ENCODE data around the gene TTC28. TPM values are rescaled to one million over a fixed set of nuclear protein-coding genes. Genes with fewer than 3 reads are reported as not detected.

Gene TTC28
- total RNA-seq, 3 donors from 2014 or later, result 0.66 to 0.90 (median 0.71) TPM

- no peaks in the 10 kb centered on the region for H3K9me3 Mint-ChIP-seq
- H3K4me1 Mint-ChIP-seq (ENCODE audit: low read depth), result no peaks in the 10 kb centered on the region
- DNase-seq (no peak), ATAC-seq (no peak)
- H3K36me3 Mint-ChIP-seq (ENCODE audit: insufficient read depth), result no peaks in the 10 kb centered on the region
- peaks cover 5% of the 10 kb centered on the region for H3K27me3 Mint-ChIP-seq (ENCODE audit: low read depth)
- H3K4me3 Mint-ChIP-seq, result no peak overlapping the region
These were observed 410.4 kb downstream of the TTC28 start for GRCh38 chr22:28269277-28269676.

- H3K9me3 Mint-ChIP-seq, result no peaks in the 10 kb centered on the region
- no peaks in the 10 kb centered on the region for H3K36me3 Mint-ChIP-seq (ENCODE audit: insufficient read depth)
- no peak for DNase-seq
- ATAC-seq, result no peak
- no peak overlapping the region for H3K4me3 Mint-ChIP-seq
- H3K27me3 Mint-ChIP-seq (ENCODE audit: low read depth), result peaks cover 5% of the 10 kb centered on the region
- H3K4me1 Mint-ChIP-seq (ENCODE audit: low read depth), result no peaks in the 10 kb centered on the region
These were observed 410.8 kb downstream of the TTC28 start for GRCh38 chr22:28268850-28269249.

- H3K9me3 Mint-ChIP-seq, result no peaks in the 10 kb centered on the region
- DNase-seq (no peak), ATAC-seq (no peak)
- H3K36me3 Mint-ChIP-seq (ENCODE audit: insufficient read depth), result no peaks in the 10 kb centered on the region
- H3K4me3 Mint-ChIP-seq, result no peak overlapping the region
- H3K27me3 Mint-ChIP-seq (ENCODE audit: low read depth), result peaks cover 4% of the 10 kb centered on the region
- no peaks in the 10 kb centered on the region for H3K4me1 Mint-ChIP-seq (ENCODE audit: low read depth)
These were observed 411.5 kb downstream of the TTC28 start for GRCh38 chr22:28268171-28268570.

- ATAC-seq, result no peak
- H3K4me3 Mint-ChIP-seq, result no peak overlapping the region
- H3K9me3 Mint-ChIP-seq, result no peaks in the 10 kb centered on the region
- DNase-seq, result no peak
- peaks cover 1% of the 10 kb centered on the region for H3K27me3 Mint-ChIP-seq (ENCODE audit: low read depth)
- H3K4me1 Mint-ChIP-seq (ENCODE audit: low read depth), result no peaks in the 10 kb centered on the region
- no peaks in the 10 kb centered on the region for H3K36me3 Mint-ChIP-seq (ENCODE audit: insufficient read depth)
These were observed 419.0 kb downstream of the TTC28 start for GRCh38 chr22:28260619-28261018.

- no peaks in the 10 kb centered on the region for H3K9me3 Mint-ChIP-seq
- no peak overlapping the region for H3K4me3 Mint-ChIP-seq
- no peaks in the 10 kb centered on the region for H3K36me3 Mint-ChIP-seq (ENCODE audit: insufficient read depth)
- peaks cover 2% of the 10 kb centered on the region for H3K27me3 Mint-ChIP-seq (ENCODE audit: low read depth)
- no peaks in the 10 kb centered on the region for H3K4me1 Mint-ChIP-seq (ENCODE audit: low read depth)
- ATAC-seq, result no peak
- DNase-seq, result no peak
These were observed 419.8 kb downstream of the TTC28 start for GRCh38 chr22:28259774-28260312.

GRCh38 chr22:28254396-28254795, 425.2 kb downstream of the TTC28 start:
- Mint-ChIP-seq H3K4me1 (ENCODE audit: low read depth) (no peaks in the 10 kb centered on the region), H3K9me3 (no peaks in the 10 kb centered on the region), H3K27me3 (ENCODE audit: low read depth) (peaks cover 7% of the 10 kb centered on the region), H3K4me3 (no peak overlapping the region), H3K36me3 (ENCODE audit: insufficient read depth) (no peaks in the 10 kb centered on the region)
- DNase-seq (no peak), ATAC-seq (no peak)

- no peaks in the 10 kb centered on the region for H3K9me3 Mint-ChIP-seq
- DNase-seq (no peak), ATAC-seq (no peak)
- H3K27me3 Mint-ChIP-seq (ENCODE audit: low read depth), result peaks cover 7% of the 10 kb centered on the region
- H3K36me3 Mint-ChIP-seq (ENCODE audit: insufficient read depth), result no peaks in the 10 kb centered on the region
- no peaks in the 10 kb centered on the region for H3K4me1 Mint-ChIP-seq (ENCODE audit: low read depth)
- H3K4me3 Mint-ChIP-seq, result no peak overlapping the region
These were observed 427.1 kb downstream of the TTC28 start for GRCh38 chr22:28252539-28252938.

GRCh38 chr22:28250036-28250695, 429.5 kb downstream of the TTC28 start:
- Mint-ChIP-seq H3K27me3 (ENCODE audit: low read depth) (peaks cover 7% of the 10 kb centered on the region), H3K36me3 (ENCODE audit: insufficient read depth) (no peaks in the 10 kb centered on the region), H3K4me3 (no peak overlapping the region), H3K9me3 (no peaks in the 10 kb centered on the region), H3K4me1 (ENCODE audit: low read depth) (no peaks in the 10 kb centered on the region)
- ATAC-seq (no peak), DNase-seq (no peak)

GRCh38 chr22:28249402-28249801, 430.2 kb downstream of the TTC28 start:
- Mint-ChIP-seq H3K4me3 (no peak overlapping the region), H3K36me3 (ENCODE audit: insufficient read depth) (no peaks in the 10 kb centered on the region), H3K9me3 (no peaks in the 10 kb centered on the region), H3K27me3 (ENCODE audit: low read depth) (peaks cover 6% of the 10 kb centered on the region), H3K4me1 (ENCODE audit: low read depth) (no peaks in the 10 kb centered on the region)
- DNase-seq, result no peak
- ATAC-seq, result no peak

- H3K27me3 Mint-ChIP-seq (ENCODE audit: low read depth), result peaks cover 6% of the 10 kb centered on the region
- no peaks in the 10 kb centered on the region for H3K4me1 Mint-ChIP-seq (ENCODE audit: low read depth)
- no peaks in the 10 kb centered on the region for H3K36me3 Mint-ChIP-seq (ENCODE audit: insufficient read depth)
- no peak for ATAC-seq
- H3K4me3 Mint-ChIP-seq, result no peak overlapping the region
- no peaks in the 10 kb centered on the region for H3K9me3 Mint-ChIP-seq
- no peak for DNase-seq
These were observed 431.8 kb downstream of the TTC28 start for GRCh38 chr22:28247667-28248363.

GRCh38 chr22:28247136-28247535, 432.5 kb downstream of the TTC28 start:
- H3K4me3 Mint-ChIP-seq, result no peak overlapping the region
- no peaks in the 10 kb centered on the region for H3K36me3 Mint-ChIP-seq (ENCODE audit: insufficient read depth)
- DNase-seq (no peak), ATAC-seq (no peak)
- peaks cover 4% of the 10 kb centered on the region for H3K27me3 Mint-ChIP-seq (ENCODE audit: low read depth)
- H3K9me3 Mint-ChIP-seq, result no peaks in the 10 kb centered on the region
- no peaks in the 10 kb centered on the region for H3K4me1 Mint-ChIP-seq (ENCODE audit: low read depth)

- Mint-ChIP-seq H3K27me3 (ENCODE audit: low read depth) (peaks cover 2% of the 10 kb centered on the region), H3K9me3 (no peaks in the 10 kb centered on the region), H3K4me3 (no peak overlapping the region), H3K36me3 (ENCODE audit: insufficient read depth) (no peaks in the 10 kb centered on the region), H3K4me1 (ENCODE audit: low read depth) (no peaks in the 10 kb centered on the region)
- ATAC-seq, result no peak
- no peak for DNase-seq
These were observed 433.2 kb downstream of the TTC28 start for GRCh38 chr22:28246397-28246796.

- ATAC-seq (no peak), DNase-seq (no peak)
- H3K4me3 Mint-ChIP-seq, result no peak overlapping the region
- H3K36me3 Mint-ChIP-seq (ENCODE audit: insufficient read depth), result no peaks in the 10 kb centered on the region
- no peaks in the 10 kb centered on the region for H3K4me1 Mint-ChIP-seq (ENCODE audit: low read depth)
- H3K9me3 Mint-ChIP-seq, result no peaks in the 10 kb centered on the region
- H3K27me3 Mint-ChIP-seq (ENCODE audit: low read depth), result no peaks in the 10 kb centered on the region
These were observed 433.9 kb downstream of the TTC28 start for GRCh38 chr22:28245579-28246224.

- no peak for ATAC-seq
- Mint-ChIP-seq H3K9me3 (no peaks in the 10 kb centered on the region), H3K4me1 (ENCODE audit: low read depth) (no peaks in the 10 kb centered on the region), H3K36me3 (ENCODE audit: insufficient read depth) (no peaks in the 10 kb centered on the region), H3K4me3 (no peak overlapping the region), H3K27me3 (ENCODE audit: low read depth) (no peaks in the 10 kb centered on the region)
- DNase-seq, result no peak
These were observed 434.9 kb downstream of the TTC28 start for GRCh38 chr22:28244757-28245156.

- Mint-ChIP-seq H3K9me3 (no peaks in the 10 kb centered on the region), H3K36me3 (ENCODE audit: insufficient read depth) (no peaks in the 10 kb centered on the region), H3K27me3 (ENCODE audit: low read depth) (no peaks in the 10 kb centered on the region), H3K4me3 (no peak overlapping the region), H3K4me1 (ENCODE audit: low read depth) (no peaks in the 10 kb centered on the region)
- no peak for DNase-seq
- ATAC-seq, result no peak
These were observed 436.1 kb downstream of the TTC28 start for GRCh38 chr22:28243539-28243938.

All from activated T-cell treated with anti-CD3 and anti-CD28 coated beads, Interleukin-2, amount 50 U/mL, for 4 hours (primary cell).